HL-60 (cell line): ENCODE data around the gene OMD.

Experiments used
- DNase-seq, 2 experiments: peaks; one replicate each; pipeline ENCODE4 v3.0.0-alpha.2; 2010 to 2020; ENCODE audit warnings: low read depth in 1 of 2, low spot score in 1 of 2
- H3K27ac ChIP-seq: fragments of 250-450 bp; sonication (Bioruptor Pico); replicated peaks from 2 replicates; pipeline ENCODE4 v1.5.1; 2020; ENCODE audit warnings: mild to moderate bottlenecking, moderate library complexity
- H3K27me3 ChIP-seq: fragments of 250-450 bp; sonication (Bioruptor Pico); 2 replicates; pipeline ENCODE4 v1.5.1; 2021; ENCODE audit warnings: mild to moderate bottlenecking, moderate library complexity; ENCODE audit not compliant: insufficient read depth, poor library complexity, severe bottlenecking
- H3K4me3 ChIP-seq: replicated peaks from 2 replicates; pipeline ENCODE4 v1.5.1; 2011; ENCODE audit warnings: mild to moderate bottlenecking, control low read depth, low read length; ENCODE audit not compliant: insufficient read depth
- GABPA ChIP-seq: IDR thresholded peaks from 2 replicates; pipeline ENCODE4 v1.6.1; 2012; ENCODE audit warnings: low read depth
- POLR2AphosphoS5 ChIP-seq: IDR thresholded peaks from 2 replicates; pipeline ENCODE4 v1.6.1; 2012; ENCODE audit warnings: low read depth
- SPI1 ChIP-seq: IDR thresholded peaks from 2 replicates; pipeline ENCODE4 v1.6.1; 2012; ENCODE audit warnings: low read depth, mild to moderate bottlenecking, borderline replicate concordance
- TF ChIP-seq, protein P1 (sequence below): IDR thresholded peaks from one replicate; pipeline ENCODE4 v1.5.1; 2011; ENCODE audit warnings: low read length, control low read depth, inconsistent platforms; ENCODE audit not compliant: insufficient read depth
- TF ChIP-seq, protein P2 (sequence below): IDR thresholded peaks from 2 replicates; pipeline ENCODE4 v1.6.1; 2012; ENCODE audit warnings: low read depth; ENCODE audit not compliant: insufficient replicate concordance

OMD gene

DNA sequence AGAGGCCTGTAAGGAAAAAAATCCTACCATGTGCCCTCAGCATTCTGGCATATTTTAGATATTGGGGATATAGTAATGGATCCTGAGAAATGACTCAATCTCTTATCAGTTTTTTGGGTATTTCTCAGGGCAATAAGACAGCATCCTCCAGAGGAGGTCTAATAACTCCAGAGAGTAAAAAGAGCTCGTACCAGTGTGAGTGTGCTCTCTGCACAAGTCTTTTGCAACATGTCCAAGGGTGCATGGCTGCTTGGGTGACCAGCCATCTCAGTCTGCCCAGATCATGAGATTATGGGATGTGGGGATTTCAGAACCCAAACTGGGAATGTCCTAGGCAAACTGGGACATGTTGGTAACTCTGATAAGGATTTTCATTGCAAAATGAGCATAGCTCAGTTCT lies 42.8 kb upstream of the OMD start:
- H3K27ac ChIP-seq = no peak overlapping the region
- DNase-seq = no peak
- H3K4me3 ChIP-seq = no peak overlapping the region
- TF ChIP-seq GABPA (no peak), SPI1 (no peak), POLR2AphosphoS5 (no peak)
- TF ChIP-seq, protein P1, sequence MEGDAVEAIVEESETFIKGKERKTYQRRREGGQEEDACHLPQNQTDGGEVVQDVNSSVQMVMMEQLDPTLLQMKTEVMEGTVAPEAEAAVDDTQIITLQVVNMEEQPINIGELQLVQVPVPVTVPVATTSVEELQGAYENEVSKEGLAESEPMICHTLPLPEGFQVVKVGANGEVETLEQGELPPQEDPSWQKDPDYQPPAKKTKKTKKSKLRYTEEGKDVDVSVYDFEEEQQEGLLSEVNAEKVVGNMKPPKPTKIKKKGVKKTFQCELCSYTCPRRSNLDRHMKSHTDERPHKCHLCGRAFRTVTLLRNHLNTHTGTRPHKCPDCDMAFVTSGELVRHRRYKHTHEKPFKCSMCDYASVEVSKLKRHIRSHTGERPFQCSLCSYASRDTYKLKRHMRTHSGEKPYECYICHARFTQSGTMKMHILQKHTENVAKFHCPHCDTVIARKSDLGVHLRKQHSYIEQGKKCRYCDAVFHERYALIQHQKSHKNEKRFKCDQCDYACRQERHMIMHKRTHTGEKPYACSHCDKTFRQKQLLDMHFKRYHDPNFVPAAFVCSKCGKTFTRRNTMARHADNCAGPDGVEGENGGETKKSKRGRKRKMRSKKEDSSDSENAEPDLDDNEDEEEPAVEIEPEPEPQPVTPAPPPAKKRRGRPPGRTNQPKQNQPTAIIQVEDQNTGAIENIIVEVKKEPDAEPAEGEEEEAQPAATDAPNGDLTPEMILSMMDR = no peak
- TF ChIP-seq, protein P2, sequence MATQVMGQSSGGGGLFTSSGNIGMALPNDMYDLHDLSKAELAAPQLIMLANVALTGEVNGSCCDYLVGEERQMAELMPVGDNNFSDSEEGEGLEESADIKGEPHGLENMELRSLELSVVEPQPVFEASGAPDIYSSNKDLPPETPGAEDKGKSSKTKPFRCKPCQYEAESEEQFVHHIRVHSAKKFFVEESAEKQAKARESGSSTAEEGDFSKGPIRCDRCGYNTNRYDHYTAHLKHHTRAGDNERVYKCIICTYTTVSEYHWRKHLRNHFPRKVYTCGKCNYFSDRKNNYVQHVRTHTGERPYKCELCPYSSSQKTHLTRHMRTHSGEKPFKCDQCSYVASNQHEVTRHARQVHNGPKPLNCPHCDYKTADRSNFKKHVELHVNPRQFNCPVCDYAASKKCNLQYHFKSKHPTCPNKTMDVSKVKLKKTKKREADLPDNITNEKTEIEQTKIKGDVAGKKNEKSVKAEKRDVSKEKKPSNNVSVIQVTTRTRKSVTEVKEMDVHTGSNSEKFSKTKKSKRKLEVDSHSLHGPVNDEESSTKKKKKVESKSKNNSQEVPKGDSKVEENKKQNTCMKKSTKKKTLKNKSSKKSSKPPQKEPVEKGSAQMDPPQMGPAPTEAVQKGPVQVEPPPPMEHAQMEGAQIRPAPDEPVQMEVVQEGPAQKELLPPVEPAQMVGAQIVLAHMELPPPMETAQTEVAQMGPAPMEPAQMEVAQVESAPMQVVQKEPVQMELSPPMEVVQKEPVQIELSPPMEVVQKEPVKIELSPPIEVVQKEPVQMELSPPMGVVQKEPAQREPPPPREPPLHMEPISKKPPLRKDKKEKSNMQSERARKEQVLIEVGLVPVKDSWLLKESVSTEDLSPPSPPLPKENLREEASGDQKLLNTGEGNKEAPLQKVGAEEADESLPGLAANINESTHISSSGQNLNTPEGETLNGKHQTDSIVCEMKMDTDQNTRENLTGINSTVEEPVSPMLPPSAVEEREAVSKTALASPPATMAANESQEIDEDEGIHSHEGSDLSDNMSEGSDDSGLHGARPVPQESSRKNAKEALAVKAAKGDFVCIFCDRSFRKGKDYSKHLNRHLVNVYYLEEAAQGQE = no peak
- H3K27me3 ChIP-seq = no peaks in the 10 kb centered on the region

DNA sequence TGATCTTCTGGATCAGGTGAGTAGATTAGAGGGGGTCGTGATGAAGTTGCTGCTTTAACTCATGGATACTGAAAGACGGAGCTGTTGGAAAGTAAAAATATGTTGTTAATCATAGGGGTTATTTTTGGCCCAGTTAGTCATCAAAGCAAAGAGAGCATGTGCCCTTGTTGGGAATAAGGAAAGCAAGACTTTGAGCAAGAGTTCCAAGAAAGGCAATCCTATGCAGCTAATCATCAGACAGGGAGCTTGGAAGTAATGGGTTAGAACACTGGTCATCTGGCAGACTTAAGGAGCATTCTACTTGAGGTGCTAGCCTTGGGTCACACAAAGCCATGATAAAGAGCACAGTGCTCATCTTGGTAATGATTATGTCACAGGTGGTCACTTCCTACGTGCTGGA lies 39.7 kb upstream of the OMD start:
- TF ChIP-seq, protein P2 = no peak
- no peak for TF ChIP-seq SPI1
- no peak for TF ChIP-seq GABPA
- no peak for TF ChIP-seq POLR2AphosphoS5
- TF ChIP-seq, protein P1 = no peak
- no peak for DNase-seq
- no peak overlapping the region for H3K4me3 ChIP-seq
- no peak overlapping the region for H3K27ac ChIP-seq
- H3K27me3 ChIP-seq = no peaks in the 10 kb centered on the region

DNA sequence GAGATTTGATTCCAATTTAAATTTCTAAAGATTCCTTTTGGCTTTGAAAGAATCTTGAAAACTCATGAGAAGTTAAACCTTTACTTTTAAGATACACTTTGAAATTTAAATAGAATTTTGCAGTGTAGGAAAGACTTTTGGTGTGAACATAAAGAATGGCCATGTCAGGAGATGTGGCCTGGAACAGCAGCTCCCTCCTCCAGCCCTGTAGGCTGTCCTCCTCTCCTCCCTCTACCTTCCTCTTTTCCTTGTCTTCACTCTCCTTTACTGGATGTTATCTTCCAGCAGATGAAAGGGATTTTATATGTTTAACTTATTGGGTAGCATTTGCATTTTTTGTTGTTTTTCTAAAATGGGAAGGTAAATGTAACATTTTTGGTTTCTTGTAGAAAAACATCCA lies 39.1 kb upstream of the OMD start:
- TF ChIP-seq GABPA (no peak), SPI1 (no peak), POLR2AphosphoS5 (no peak)
- TF ChIP-seq, protein P2 = no peak
- TF ChIP-seq, protein P1 = no peak
- DNase-seq = no peak
- no peak overlapping the region for H3K27ac ChIP-seq
- H3K4me3 ChIP-seq = no peak overlapping the region
- H3K27me3 ChIP-seq = no peaks in the 10 kb centered on the region
